ENCODE measurements around the gene MISFA.

DNA sequence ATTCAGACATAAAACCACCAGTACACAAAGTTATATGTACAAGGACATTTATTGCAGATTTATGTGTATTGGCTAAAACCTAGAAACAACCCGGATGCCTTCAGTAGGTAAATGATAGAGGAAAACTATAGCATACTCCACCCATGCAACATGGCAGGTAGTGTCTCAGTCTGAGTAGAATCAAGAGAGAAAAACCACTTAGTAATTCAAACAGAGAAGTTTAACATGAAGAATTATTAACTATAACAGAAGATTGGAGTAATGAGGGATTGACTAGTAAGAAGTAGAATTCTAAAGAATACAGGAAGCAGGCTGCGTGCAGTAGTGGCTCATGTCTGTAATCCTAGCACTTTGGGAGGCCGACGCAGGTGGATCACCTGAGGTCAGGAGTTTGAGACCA lies 50.8 kb downstream of the MISFA start:
- TF ChIP-seq, protein P1, sequence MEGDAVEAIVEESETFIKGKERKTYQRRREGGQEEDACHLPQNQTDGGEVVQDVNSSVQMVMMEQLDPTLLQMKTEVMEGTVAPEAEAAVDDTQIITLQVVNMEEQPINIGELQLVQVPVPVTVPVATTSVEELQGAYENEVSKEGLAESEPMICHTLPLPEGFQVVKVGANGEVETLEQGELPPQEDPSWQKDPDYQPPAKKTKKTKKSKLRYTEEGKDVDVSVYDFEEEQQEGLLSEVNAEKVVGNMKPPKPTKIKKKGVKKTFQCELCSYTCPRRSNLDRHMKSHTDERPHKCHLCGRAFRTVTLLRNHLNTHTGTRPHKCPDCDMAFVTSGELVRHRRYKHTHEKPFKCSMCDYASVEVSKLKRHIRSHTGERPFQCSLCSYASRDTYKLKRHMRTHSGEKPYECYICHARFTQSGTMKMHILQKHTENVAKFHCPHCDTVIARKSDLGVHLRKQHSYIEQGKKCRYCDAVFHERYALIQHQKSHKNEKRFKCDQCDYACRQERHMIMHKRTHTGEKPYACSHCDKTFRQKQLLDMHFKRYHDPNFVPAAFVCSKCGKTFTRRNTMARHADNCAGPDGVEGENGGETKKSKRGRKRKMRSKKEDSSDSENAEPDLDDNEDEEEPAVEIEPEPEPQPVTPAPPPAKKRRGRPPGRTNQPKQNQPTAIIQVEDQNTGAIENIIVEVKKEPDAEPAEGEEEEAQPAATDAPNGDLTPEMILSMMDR (IDR thresholded peaks at IDR 0.05): no peak
- TF ChIP-seq POLR2A (IDR thresholded peaks at IDR 0.05): no peak
